ENCODE results near the gene SLC22A7.
A peak's percentile ranks its signal among the peaks of the same experiment; 100 is the strongest.

The SLC22A7 gene

GRCh38 chr6:43267619-43268354 lies 30.3 kb upstream of the SLC22A7 start:
- DNase-seq = no peak

- DNase-seq = no peak
Observed at GRCh38 chr6:43268355-43268700, 29.7 kb upstream of the SLC22A7 start.

DNA sequence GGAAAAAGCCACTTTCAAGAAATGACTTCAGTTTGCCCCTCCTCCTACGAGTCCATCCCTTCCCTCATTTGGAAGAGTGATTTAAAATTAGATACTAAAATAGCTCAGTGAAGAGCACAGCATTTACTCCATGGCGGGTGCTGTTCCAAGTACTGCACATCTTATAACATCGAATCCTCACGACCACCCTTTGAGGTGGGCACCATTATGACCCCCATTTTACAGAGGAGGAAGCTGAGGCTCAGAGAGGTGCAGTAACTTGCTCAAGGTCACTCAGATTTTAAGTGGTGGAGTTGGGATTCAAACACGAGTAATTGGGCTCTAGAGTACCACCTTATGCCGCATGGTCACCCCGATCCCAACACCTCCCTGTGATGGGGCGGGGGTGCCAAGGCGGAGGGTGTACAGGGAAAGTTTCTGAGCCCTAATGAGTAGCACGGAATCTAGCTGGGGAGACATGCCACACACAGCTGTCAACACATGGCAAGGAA lies 29.2 kb upstream of the SLC22A7 start:
- no peak for DNase-seq

DNA sequence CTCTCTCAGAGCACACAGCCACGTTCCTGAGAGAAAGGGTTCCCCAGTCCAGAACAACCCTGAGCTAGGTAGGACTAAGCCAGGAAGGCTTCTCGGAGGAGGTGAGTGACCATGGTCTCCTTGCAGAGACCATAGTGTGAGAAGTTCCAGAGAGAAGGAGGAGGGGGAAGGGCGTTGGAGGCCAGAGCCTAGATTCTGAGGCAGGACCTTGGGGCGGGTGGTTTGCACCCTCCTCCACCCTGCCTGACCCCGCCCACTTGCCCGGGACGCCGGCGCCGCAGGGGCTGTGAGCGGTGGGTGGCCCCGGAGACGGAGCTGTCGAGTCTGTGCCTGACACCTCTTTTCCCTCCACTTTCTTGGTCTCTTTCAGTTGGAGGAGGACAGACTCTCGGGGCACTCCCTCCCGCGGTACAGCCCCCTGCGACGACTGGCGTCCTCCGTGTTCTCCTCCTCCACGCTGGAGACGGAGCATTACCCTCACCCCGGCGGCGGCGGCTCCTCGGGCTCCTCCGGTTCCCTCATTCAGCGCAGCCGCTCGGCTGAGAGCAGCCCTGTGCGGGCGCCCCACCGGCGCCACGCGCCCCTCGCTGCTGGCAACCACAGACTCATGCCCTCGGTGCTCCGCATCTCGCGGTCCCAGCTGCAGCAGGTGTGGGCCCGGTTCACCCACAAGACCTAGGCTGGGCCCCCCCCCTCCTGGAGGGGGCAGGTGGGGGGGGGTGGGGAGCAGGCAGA lies 28.6 kb upstream of the SLC22A7 start:
- peak; percentile 83 for DNase-seq

DNA sequence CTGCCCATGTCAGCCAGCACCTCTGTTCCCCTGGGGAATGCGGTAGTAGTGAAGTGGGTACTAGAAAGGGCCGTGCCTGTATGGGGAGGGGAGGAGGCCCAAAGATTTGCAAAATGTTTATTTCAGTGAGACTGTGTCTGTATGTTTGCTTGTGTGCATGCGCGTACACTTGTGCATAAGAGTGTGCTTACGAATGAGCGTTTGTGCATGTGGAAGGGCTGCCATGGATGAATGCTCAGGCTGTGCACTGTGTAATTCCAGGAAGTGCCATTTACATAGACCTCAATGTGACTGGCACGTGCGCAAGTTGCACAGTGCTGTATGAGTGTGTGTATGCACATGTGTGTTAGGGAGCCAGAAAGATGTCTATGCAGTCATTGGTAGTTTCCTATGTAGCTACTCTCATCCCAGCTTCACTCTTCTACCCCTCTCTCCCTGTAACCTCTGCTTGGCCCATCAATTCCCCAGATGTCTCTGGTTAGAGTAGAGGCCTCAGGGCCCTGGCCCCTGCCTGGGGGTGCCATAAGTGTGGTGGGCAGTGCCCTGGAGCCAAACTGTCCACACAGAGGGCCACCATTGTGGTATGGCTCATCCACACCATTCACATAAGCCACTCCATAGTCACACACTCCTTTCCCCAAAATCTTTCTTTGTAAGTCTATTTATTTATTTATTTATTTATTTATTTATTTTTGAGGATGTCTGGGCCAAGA lies 26.8 kb upstream of the SLC22A7 start:
- no peak for DNase-seq

GRCh38 chr6:43271944-43272343 lies 26.1 kb upstream of the SLC22A7 start:
- no peak for DNase-seq

- no peak for DNase-seq
Observed at GRCh38 chr6:43273707-43274106, 24.4 kb upstream of the SLC22A7 start.

DNA sequence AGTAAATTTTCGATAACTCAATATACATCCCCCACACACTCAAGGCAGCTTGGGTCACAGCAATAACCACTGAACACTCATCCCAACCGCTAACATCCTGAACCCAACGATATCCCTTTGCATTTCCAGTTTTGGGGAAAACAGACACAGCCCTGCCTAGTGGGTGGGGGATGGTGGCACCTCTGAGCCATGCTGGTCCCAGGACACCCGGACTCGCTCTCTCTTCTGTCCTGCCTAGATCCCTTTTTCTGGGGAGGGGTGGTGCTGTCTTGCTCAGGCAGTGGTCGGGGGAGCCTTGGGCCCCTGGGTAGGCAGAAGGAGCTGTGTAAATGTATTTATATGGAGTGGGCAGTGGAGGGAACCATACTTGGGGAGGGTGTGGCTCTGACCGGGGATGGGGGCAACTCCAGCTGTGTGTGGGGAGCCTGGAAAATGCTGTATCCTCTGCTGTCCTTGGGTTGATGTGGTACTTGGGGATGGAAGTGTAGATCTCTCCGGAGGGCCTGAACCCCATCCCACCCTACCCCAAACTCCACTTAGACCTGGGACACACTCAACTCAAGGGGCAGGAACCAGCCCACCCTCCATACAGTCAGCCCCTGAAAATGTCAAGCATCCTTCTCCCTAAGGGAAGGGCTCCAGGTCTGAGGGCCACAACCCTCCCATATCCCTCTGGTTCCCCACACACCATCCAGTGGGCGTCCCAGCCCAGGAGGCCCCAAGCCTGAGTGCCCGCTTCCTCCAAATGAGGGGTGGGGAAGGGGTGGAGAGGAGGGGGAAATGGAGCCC lies 23.7 kb upstream of the SLC22A7 start:
- DNase-seq = no peak

DNA sequence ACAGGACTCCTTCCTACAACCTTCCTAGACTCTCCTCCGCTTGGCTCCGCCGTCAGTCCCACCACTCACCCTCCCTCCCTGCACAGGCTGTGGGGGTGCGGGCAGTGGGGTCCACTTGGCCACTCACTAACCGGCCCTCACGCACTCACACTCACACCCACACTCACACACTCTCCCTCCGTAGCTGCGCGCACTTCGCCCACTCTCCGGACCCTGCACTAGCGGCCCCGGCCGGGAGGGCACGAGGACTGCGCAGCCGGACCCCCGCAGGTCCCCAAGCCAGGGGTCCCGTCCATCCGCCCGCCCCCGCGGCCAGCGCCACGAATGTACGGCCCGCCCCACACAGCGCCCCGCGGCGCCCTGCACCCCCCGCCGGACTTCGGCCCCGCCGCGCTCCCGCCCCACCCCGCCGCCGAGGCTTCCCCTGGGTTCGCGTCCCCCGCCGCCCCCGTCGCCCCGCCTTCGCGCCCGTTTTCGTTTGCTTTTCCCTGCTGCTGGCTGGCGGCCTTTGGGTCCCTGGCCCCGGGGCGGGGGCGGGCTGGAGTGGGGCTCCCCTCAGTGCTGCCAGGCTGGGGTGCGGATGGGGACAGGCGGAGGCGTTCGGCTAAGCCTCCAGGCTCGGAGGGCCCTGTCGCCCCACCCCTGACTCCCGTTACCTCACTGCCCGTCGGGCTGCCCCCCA lies 23.0 kb upstream of the SLC22A7 start:
- peak; percentile 77 for DNase-seq

DNA sequence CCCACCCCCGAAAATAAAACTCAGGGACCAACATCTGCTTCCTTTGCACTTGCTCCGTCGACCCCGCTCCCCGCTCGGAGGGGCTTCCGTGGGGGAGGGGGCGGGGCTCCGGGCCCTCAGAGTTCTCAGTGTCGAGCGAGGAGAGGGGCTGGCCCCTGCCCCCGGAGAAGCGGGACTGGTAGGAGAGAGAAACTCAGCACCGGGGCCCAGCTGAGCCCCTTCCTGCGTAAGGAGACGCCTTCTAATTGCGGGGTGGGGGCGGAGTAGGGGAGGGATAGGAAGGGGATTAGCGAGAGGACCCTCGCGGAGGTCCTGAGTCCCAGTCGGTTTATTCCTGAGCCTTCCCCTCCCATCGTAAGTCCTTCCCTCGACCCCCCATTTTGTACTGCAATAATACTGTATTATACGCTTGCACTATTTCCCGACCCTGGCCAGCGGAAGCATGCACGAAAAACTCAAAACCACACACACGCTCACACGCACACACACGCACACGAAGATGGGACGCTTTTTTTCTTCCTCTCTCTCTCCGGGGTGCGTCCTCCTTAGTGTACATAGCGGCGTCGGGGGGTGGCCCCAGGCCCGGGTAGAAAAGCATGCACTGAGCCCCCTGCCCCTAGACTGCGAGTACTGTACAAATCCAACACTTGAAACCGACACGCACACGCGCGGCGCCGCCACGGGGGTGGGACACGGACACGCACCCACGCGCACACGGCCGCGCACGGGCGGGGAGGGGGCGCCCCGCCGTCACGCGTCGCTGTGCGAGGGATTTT lies 22.1 kb upstream of the SLC22A7 start:
- peak; percentile 74 for DNase-seq

DNA sequence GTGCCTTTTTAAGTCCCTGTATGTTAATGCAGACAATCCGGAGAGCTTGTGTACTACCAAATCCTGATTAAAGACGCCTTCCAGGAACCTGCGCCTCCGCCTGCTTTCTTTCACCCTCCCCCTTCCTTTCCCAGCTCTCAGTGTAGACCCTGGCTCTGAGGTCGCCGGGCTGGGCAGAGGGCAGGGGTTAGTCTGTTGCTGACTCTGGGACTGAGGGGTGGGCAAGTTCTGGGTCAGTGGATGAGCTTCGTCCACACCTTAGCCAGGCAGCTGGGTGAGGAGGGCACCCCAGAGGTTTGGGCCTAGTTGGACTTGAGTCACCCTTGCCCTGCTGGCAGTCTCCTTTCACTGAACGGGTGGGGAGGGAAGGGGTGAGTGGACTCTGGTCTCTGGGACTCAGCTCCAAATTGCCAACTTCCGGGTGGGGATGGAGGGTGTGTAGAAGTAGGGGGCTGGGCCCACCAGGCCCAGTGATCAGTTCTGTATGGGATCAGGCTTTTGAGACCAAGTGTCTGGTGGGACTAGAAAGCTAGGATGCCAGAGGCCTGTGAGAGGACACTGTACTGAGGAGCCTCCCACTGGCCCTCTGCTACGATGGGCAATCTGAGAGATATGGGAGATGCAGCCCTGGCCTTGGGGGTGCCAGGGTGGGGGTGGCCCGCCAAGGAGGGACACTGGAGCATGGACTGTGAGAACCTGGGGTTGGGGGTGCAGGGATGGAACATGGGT lies 21.3 kb upstream of the SLC22A7 start:
- no peak for DNase-seq

DNA sequence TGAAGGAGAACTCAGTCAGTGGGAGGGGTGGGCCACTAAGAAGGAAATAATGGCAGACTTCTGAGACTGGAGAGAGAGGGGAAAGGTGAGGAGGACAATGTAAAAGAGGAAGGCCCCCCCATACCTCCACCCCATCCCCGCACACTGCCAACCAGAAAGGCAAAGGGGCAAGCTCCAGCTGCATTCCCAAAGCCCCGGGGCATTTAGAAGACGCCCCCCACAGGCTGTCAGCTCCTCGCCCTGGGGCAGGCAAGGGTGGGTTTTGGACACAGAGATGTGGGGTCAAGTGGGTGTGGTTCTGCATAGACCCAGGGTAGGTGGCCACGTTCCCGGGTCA lies 20.8 kb upstream of the SLC22A7 start:
- DNase-seq = no peak

- DNase-seq = no peak
Observed at GRCh38 chr6:43277643-43278523, 20.2 kb upstream of the SLC22A7 start.

- no peak for DNase-seq
Observed at GRCh38 chr6:43278524-43279078, 19.5 kb upstream of the SLC22A7 start.

DNA sequence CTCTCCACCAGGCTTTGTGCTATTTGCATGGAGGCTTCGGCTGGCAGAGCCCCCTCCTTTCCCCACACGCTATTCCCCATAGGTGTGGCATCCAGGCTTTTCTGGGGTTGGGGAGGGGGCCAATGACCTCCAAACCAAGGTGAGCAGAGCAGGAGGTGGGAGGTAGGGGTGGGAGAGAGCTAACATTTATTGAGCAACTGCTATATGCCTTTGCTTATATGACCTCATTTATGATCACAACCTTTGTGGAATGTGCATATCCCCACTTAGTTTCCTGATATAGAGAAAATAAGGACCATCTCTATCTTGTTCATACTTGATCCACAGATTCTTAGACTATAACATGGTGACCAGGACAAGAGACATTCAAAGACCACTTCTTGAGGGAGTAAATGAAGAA lies 17.8 kb upstream of the SLC22A7 start:
- DNase-seq = no peak

- DNase-seq = no peak
Observed at GRCh38 chr6:43282060-43282459, 16.0 kb upstream of the SLC22A7 start.

DNA sequence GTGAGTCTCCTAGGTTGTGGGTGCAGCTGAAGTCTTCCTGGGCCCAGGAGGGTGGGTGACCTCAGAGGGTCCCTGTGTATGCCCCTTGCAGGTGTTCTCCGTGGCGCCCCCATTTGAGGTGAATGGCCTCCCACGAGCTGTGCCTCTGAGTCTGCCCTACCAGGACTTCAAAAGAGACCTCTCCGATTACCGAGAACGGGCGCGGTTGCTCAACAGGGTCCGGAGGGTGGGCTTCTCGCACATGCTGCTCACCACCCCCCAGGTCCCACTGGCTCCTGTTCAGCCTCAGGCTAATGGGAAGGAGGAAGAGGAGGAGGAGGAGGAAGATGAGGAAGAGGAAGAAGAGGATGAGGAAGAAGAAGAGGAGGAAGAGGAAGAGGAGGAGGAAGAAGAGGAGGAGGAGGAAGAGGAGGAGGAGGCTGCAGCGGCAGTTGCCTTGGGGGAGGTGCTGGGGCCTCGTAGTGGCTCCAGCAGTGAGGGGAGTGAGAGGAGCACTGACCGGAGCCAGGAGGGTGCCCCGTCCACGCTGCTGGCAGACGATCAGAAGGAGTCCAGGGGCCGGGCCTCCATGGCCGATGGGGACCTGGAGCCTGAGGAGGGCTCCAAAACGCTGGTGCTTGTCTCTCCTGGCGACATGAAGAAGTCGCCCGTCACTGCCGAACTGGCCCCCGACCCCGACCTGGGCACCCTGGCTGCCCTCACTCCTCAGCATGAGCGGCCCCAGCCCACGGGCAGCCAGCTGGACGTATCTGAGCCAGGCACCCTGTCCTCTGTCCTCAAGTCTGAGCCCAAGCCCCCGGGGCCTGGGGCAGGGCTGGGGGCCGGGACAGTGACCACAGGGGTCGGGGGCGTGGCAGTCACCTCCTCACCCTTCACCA lies 15.2 kb upstream of the SLC22A7 start:
- DNase-seq = no peak

DNA sequence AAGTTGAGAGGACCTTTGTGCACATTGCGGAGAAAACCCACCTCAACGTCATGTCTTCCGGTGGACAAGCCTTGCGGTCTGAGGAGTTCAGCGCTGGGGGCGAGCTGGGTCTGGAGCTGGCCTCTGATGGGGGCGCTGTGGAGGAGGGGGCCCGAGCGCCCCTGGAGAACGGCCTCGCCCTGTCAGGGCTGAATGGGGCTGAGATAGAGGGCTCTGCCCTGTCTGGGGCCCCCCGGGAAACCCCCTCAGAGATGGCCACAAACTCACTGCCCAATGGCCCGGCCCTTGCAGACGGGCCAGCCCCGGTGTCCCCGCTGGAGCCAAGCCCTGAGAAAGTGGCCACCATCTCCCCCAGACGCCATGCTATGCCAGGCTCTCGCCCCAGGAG lies 14.6 kb upstream of the SLC22A7 start:
- no peak for DNase-seq

GRCh38 chr6:43283905-43284304 lies 14.2 kb upstream of the SLC22A7 start:
- DNase-seq = no peak
